G401 (cell line): Measurements from ENCODE around the gene PRKCE. TPM values are rescaled to one million over a fixed set of nuclear protein-coding genes. Genes with fewer than 3 reads are reported as not detected.

ENCODE experiments used
- DNase-seq: peaks from one replicate; pipeline ENCODE4 v3.0.0-alpha.2; 2015; ENCODE audit warnings: low spot score
- in situ Hi-C: cut with HindIII; loops from 2 replicates; pipeline ENCODE4 v1.10.0; 2016; ENCODE audit warnings: low sequenced_read_pairs, mixed read lengths
- total RNA-seq: library from RNA; depleted of rRNA; stranded (reverse); fragments of >200 nt; shearing (Covaris generic); gene quantifications from 2 replicates; pipeline ENCODE4 v1.2.3, GENCODE V29; 2014

PRKCE gene
- total RNA-seq, 1 experiment from 2014 or later = 3.9 TPM

DNA sequence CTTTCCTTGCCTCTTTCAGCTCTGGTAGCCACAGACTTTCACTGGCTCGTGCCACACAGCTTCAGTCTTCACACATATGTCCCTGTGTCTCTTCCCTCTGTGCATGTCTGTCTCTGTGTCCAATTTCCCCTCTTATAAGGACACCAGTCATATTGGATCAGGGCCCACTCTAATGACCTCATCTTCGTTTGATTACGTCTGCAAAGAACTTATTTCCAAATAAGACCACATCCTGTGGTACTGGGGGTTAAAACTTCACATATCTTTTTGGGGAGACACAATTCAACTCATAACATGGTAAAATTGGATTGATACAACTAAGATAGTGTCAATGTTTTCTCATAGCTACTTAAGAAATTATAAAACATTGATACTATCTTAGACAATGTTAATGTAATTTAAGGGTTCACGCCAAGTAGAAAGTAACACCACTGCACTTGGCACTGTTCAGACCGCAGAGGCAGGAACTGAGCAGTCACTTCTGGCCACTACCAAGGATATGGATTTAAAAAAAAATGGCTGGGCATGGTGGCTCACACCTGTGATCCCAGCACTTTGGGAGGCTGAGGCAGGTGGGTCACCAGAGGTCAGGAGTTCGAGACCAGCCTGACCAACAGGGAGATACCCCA, 526.1 kb downstream of the PRKCE start:
- in situ Hi-C loops = no loop called here

DNA sequence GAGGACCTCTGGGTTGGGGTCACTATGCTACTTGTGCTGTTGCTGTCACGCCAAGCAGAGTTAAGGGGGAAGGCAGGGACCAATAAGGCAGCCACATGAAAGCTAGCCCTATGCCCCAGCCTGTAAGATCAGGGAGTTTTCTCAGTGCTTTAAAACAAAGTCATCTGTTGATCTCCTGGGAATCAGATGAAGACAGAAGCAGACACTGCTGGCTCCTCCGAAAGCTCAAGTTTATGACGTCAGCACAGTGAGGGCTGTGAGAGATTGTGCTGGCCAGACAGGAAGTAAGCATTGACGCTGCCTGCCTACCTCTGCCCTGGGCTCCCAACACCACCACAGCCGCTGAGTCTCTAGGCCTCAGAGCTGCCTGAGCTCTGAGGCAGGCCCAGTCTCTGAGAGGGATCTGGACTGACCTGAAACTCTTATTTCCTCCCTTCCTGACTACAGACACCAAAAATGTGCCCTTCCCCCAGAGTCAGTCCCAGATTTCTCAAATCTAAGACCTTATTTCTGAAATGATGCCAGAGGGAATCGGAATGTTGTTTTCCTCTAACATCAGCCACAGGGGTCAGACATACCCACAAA, 527.7 kb downstream of the PRKCE start:
- in situ Hi-C loops = no loop called here
- DNase-seq = no peak

More for the DNA sequence above, 526.1 kb downstream of the PRKCE start:
- no peak for DNase-seq

DNA sequence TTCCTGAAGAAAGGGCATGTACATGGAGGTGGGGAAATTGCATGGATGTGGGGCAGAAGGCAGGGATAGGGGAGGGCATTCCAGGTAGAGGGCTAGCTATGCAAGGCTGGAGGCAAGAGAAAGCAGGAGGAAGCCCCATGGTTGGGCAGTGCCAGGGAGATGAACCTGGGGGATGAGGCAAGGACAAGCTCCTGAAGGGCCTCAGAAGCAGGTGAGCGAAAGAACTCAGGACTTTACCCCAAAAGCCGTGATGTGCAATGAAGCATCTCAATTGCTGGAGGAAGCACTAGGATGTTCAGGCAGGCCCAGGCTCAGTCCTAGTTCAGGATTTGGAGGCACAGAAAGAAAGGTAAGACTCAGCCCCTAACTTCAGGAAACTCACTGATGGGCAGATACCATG, 528.7 kb downstream of the PRKCE start:
- DNase-seq = no peak
- in situ Hi-C loops = no loop called here

- DNase-seq = no peak
- in situ Hi-C loops = no loop called here
These were observed 529.8 kb downstream of the PRKCE start for GRCh38 chr2:46181306-46181705.

DNA sequence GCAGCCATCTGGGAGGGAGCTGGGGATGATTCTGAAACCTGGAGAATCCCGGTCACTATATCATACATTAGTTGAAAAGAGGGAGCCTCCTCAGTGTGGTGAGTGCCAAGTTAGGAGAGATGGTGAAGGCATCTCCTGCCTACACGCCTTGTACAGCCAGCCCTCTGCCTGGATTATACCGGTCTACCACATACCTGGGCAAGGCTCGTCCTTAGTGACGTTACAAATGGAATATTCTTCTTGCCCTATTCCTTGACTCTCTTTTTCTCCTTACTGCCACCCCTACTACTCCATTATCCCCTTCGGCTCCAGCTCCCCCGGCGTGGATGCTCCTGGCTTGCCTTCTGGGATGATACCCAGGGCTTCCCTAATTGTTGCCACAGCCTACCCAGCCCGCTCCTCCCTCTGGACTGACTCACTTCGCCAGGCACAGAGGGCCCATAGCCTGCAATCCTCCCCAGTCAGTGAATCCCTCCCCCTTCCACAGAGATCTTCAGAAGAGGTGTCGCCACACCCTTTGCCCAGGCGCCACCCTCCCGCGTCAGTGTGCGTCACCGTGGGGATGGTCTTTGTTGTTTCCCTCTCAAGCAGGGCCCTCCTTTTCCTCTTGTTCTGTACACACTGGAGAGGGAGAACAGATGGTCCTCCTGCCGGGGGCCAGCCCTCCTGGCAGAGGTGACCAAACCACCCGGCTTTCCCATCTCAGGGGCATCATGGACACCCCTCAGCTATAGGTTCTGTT, 530.5 kb downstream of the PRKCE start:
- no peak for DNase-seq

DNA sequence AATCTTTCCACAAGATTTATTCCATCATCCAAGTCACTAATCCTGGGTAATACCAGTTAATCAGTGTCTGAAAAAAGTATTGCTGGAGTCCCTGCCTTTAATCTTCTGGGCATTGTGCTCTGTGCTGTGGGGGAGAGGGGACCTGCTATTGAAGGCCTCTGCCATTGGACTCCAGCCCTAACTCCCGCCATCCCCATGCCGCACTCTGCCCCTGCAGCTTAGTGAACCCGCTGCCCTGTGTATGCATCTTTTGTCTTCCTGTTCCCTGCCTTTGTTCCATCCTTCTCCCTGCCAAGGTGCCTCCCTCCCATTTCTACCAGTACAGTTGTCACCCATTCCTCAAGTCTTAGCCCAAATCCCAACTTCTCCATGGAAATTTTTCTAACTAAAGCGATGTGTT, 532.0 kb downstream of the PRKCE start:
- no peak for DNase-seq
- in situ Hi-C loops = no loop called here

More for the DNA sequence above, 530.5 kb downstream of the PRKCE start:
- in situ Hi-C loops = no loop called here

DNA sequence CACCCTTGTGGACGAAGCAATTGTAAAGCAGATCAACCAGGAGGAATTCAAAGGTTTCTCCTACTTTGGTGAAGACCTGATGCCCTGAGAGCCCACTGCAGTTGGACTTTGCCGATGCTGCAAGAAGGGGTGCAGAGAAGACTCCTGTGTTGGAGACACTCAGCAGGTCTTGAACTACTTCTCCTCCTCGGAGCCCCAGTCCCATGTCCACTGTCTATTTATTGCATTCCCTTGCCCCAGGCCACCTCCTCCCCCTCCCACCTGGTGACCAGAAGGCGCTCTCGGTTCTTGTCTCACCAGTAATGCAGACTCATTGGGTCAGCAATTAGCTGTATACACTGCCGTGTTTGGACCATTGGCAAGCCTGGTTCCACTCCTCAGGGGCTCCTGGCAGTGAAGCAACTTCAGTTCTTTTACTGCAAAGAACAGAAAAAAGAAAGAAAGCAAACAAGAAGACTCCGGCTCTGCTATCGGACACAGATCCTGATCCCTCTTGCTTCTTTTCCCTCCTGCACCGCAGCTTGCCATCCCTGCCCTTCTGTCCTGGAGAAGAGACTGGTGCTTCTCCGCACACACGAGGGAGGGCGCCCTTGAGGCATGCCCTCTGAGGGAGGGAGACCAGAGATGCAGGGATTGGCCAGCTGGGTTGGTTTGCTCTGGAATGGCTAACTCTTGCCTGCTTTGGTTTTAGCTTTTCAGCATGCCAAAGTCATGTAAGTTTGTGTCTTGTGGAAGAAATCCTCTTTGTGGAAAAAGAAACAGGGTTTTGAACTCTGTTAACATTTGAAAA, 533.5 kb downstream of the PRKCE start:
- DNase-seq = peak; percentile 26
- in situ Hi-C loops = no loop called here

GRCh38 chr2:46187112-46187618, 535.7 kb downstream of the PRKCE start:
- in situ Hi-C loops = no loop called here

GRCh38 chr2:46188041-46188716, 536.7 kb downstream of the PRKCE start:
- in situ Hi-C loops = no loop called here
- peak; percentile 89 for DNase-seq

More at GRCh38 chr2:46187112-46187618, 535.7 kb downstream of the PRKCE start:
- peak; percentile 82 for DNase-seq

- in situ Hi-C loops = no loop called here
These were observed 541.9 kb downstream of the PRKCE start for GRCh38 chr2:46193356-46193755.

DNA sequence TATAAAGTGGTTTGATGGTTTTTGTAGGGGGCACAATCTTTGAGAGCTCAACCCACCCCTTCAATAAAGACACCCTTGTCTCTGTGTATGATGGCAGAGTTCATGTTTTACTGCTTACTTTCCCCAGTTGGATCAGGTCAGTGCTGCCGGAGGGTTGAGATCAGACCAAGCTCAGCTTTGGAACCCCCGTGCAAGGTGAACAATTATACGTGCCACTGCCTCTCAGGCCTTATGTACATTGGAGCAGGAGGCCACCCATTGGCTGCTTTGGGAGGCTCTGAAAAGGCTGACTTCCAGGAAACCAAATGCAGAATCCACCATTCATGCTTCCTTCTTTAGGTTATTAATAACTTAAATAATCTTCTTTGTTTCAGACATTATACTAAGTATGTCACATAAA, 542.4 kb downstream of the PRKCE start:
- in situ Hi-C loops = no loop called here
- DNase-seq = no peak

More at GRCh38 chr2:46193356-46193755, 541.9 kb downstream of the PRKCE start:
- DNase-seq = no peak

- no peak for DNase-seq
- in situ Hi-C loops = no loop called here
These were observed 543.4 kb downstream of the PRKCE start for GRCh38 chr2:46194856-46195255.

- no peak for DNase-seq
These were observed 544.3 kb downstream of the PRKCE start for GRCh38 chr2:46195819-46196218.

DNA sequence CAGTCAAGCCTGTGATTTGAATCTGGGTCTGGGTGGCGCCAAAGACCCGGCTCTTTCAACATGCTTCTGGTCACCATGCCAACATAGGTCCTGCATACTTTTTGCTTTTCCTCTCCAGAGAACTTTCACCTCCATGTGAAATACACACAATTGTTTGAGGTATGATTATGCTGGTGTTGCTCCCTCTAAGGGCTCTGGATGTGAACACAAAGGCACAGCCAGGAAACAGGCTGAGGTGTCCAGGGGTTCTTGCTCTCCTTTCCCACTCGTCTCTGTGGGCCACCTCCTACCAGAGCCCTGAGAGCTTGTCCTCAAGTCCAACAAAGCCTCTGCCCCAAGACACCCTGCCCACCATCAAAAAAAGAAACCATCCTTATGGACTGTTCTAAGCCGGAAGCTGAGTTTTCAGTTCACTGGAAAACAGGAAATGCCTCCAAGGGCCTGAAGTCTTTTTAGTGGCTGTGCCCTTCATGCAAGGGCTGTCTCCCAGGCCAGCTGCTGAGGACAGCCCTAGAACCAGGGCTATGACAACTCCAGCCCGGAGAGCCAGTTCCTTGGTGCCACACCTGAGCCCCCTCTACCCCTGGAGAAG, 545.5 kb downstream of the PRKCE start:
- DNase-seq = no peak
- in situ Hi-C loops = no loop called here

More at GRCh38 chr2:46195819-46196218, 544.3 kb downstream of the PRKCE start:
- in situ Hi-C loops = no loop called here

DNA sequence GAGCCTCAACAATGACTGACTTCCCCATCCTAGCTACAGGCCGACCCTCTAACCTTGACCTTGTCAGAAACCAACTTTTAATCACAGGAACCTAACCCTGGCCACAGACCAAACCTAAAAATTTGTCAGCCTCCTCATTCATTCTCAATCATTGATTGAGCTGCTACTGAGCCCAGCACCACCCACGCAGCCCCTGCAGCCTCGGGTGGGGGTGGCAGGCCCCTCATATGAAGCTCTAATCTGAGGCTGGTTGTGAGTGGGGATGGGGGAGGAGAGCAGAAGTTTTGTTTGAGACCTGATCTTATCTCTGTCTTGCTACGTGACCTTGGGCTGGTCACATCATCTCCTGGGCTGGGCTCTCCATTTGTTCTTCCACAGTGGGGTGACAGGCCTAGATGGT, 546.2 kb downstream of the PRKCE start:
- in situ Hi-C loops = no loop called here

DNA sequence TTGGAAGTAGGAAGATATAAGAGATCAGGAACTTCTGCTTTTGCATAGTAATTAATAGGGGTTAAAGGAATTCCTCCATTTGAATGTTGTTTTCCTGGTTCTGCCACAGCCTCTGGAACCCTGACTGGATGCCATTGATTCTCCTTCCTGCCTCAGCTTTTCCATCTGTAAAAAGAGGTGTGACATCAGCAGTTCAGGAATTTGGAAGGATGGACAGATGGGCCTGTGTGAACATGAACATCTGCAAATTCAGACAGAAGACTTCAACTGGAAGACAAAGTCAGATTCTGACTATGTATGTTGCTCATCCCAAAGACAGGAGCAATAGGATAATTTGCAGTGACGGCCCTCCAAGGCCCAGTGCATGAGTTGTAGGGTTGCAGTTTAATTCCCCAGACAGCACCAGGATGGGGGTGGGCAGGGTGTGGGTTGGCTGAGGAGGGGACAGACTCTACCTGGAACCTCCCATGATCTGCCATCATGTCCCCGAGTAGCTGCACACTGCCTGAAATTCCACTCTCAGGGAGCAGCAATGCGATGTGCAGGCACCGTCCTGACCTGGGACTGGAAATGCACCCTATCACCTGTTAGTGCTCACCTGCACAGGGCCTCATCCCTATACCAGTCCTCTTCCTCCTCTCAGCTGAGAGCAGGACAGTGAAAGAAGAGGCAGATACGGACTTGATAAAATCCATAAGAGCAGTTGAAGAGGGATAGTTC, 546.8 kb downstream of the PRKCE start:
- in situ Hi-C loops = no loop called here

More for the DNA sequence above, 546.2 kb downstream of the PRKCE start:
- DNase-seq = no peak

DNA sequence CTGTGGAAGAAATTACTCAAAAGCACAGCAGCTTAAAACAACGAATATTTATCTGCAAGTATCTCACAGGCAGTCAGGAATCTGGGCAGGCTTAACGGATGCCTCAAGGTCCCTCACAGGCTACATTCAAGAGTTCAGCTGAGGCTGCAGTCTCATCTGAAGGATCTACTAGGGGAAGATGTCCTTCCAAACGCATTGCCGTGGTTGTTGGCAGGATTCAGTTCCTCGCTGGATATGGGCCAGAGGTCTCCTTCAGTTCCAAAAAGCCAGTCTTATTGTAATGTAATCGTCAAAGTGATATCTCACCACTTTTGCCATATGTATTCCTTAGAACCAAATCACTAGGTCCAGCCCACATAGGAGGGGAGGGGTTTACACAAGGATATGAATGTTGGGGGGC, 547.5 kb downstream of the PRKCE start:
- in situ Hi-C loops = no loop called here
- no peak for DNase-seq

More for the DNA sequence above, 546.8 kb downstream of the PRKCE start:
- no peak for DNase-seq
